GM18520 (cell line): ENCODE results near the gene DCHS2.

Source experiments
- ATAC-seq: cut with Tn5 transposase; IDR thresholded peaks from one replicate; pipeline ENCODE4 v1.9.1; 2021; ENCODE audit not compliant: unreplicated experiment

DCHS2 gene

GRCh38 chr4:154320521-154320920 is 171.1 kb downstream of the DCHS2 start:
- no peak for ATAC-seq

GRCh38 chr4:154319736-154320135 is 171.9 kb downstream of the DCHS2 start:
- no peak for ATAC-seq

GRCh38 chr4:154317201-154317999 is 174.2 kb downstream of the DCHS2 start:
- ATAC-seq = no peak

- ATAC-seq = no peak
Observed at GRCh38 chr4:154315741-154316140, 175.9 kb downstream of the DCHS2 start.

GRCh38 chr4:154314248-154314647 is 177.4 kb downstream of the DCHS2 start:
- ATAC-seq = no peak

GRCh38 chr4:154313004-154313585 is 178.5 kb downstream of the DCHS2 start:
- ATAC-seq = no peak

GRCh38 chr4:154312246-154312645 is 179.4 kb downstream of the DCHS2 start:
- ATAC-seq = no peak

GRCh38 chr4:154310578-154310977 is 181.0 kb downstream of the DCHS2 start:
- no peak for ATAC-seq

- no peak for ATAC-seq
Observed at GRCh38 chr4:154308207-154308606, 183.4 kb downstream of the DCHS2 start.

- no peak for ATAC-seq
Observed at GRCh38 chr4:154307451-154307850, 184.1 kb downstream of the DCHS2 start.

- ATAC-seq = no peak
Observed at GRCh38 chr4:154305616-154306015, 186.0 kb downstream of the DCHS2 start.

- no peak for ATAC-seq
Observed at GRCh38 chr4:154304679-154305078, 186.9 kb downstream of the DCHS2 start.

- ATAC-seq = no peak
Observed at GRCh38 chr4:154294652-154295350, 196.8 kb downstream of the DCHS2 start.

- ATAC-seq = no peak
Observed at GRCh38 chr4:154293427-154293826, 198.2 kb downstream of the DCHS2 start.

GRCh38 chr4:154292589-154292988 is 199.0 kb downstream of the DCHS2 start:
- ATAC-seq = no peak

GRCh38 chr4:154277172-154277571 is 214.4 kb downstream of the DCHS2 start:
- ATAC-seq = no peak

GRCh38 chr4:154276496-154276895 is 215.1 kb downstream of the DCHS2 start:
- ATAC-seq = no peak

GRCh38 chr4:154254999-154255398 is 236.6 kb downstream of the DCHS2 start:
- no peak for ATAC-seq

- no peak for ATAC-seq
Observed at GRCh38 chr4:154234576-154234975, 257.0 kb downstream of the DCHS2 start.

GRCh38 chr4:154231806-154232478 is 259.7 kb downstream of the DCHS2 start:
- no peak for ATAC-seq

- no peak for ATAC-seq
Observed at GRCh38 chr4:154230723-154231122, 260.9 kb downstream of the DCHS2 start.
